ENCODE measurements around the gene AP2A2. TPM values are rescaled to one million over a fixed set of nuclear protein-coding genes. Genes with fewer than 3 reads are reported as not detected.

Gene AP2A2
- total RNA-seq, 1 experiment from 2014 or later = 29.6 TPM

DNA sequence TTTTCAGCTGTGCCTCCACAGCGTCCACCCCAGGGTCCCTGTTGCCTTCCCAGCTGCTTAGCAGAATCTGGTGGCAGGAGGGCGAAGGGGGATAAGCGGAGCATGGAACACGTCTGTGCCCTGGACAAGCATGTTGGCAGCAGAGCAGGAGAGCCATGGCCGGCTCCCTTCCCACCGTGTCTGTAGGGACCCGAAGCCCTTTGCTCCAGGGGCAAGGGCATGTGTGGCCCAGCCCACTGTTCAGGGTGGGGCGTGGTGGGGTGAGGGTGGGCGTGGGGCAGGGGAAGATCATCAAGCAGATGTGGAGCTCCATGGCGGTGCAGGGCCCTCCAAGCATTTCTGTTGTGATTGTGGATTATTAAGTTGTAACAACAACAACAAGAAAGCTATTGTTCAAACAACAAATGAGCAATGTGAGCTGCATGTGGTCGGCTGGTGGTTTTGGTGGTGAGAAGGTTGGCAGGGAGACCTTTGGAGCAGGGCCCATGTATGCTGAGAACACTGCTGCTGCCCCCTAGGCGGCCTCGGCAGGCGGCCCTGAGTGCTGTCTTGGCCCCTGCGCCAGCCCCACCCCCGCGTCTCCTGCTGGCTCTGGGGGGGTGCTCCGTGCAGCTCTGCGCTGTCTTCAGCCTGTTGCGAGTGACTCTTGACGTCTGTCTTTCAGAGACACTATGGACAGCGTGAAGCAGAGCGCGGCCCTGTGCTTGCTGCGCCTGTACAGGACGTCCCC lies 50.9 kb downstream of the AP2A2 start:
- no peaks in the 10 kb centered on the region for H3K4me1 ChIP-seq (ENCODE audit: insufficient read depth, low read length)
- H3K9me2 ChIP-seq (replicated peaks; ENCODE audit: low read length) = no peaks in the 10 kb centered on the region
- no peaks in the 10 kb centered on the region for H4K20me1 ChIP-seq (ENCODE audit: low read length)
- no peaks in the 10 kb centered on the region for H3F3A ChIP-seq (ENCODE audit: low read length, unreplicated experiment)
- ATAC-seq = no peak
- H3K79me2 ChIP-seq (ENCODE audit: low read length) = no peaks in the 10 kb centered on the region
- H2AFZ ChIP-seq (ENCODE audit: low read length) = no peak overlapping the region
- POLR2A ChIA-PET (ENCODE audit: unreplicated experiment) = no interaction called here
- H3K4me3 ChIP-seq (ENCODE audit: low read length) = no peak overlapping the region
- H3K4me2 ChIP-seq (ENCODE audit: low read length) = no peak overlapping the region
- no peak overlapping the region for H3K9ac ChIP-seq (ENCODE audit: low read length)
- intact Hi-C loops (cut with micrococcal nuclease) = no loop called here
- CTCF ChIA-PET = interaction anchor here (0.6 kb wide), 1 partner anchor 129 kb away, joined by 7 read pairs; no protein-coding TSS in a partner anchor
- H3K27ac ChIP-seq (ENCODE audit: low read length) = no peak overlapping the region
- no TSS peak for BruUV-seq (replicated peaks)
- no peaks in the 10 kb centered on the region for H3K9me3 ChIP-seq (ENCODE audit: low read length)
- TF ChIP-seq, protein P1, sequence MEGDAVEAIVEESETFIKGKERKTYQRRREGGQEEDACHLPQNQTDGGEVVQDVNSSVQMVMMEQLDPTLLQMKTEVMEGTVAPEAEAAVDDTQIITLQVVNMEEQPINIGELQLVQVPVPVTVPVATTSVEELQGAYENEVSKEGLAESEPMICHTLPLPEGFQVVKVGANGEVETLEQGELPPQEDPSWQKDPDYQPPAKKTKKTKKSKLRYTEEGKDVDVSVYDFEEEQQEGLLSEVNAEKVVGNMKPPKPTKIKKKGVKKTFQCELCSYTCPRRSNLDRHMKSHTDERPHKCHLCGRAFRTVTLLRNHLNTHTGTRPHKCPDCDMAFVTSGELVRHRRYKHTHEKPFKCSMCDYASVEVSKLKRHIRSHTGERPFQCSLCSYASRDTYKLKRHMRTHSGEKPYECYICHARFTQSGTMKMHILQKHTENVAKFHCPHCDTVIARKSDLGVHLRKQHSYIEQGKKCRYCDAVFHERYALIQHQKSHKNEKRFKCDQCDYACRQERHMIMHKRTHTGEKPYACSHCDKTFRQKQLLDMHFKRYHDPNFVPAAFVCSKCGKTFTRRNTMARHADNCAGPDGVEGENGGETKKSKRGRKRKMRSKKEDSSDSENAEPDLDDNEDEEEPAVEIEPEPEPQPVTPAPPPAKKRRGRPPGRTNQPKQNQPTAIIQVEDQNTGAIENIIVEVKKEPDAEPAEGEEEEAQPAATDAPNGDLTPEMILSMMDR (conservative IDR thresholded peaks at IDR 0.05; ENCODE audit: low read depth, low read length) = no peak
- TF ChIP-seq EZH2phosphoT487 (IDR thresholded peaks at IDR 0.05; ENCODE audit: borderline replicate concordance, low read length) (no peak), EZH2 (IDR thresholded peaks at IDR 0.05; ENCODE audit: low read length, unreplicated experiment) (no peak)
- no peak for DNase-seq
- H3K27me3 ChIP-seq (ENCODE audit: low read length) = no peaks in the 10 kb centered on the region
- H3K36me3 ChIP-seq (ENCODE audit: low read depth, low read length) = peaks cover 14% of the 10 kb centered on the region; the same call in 1 of the 2 replicates

DNA sequence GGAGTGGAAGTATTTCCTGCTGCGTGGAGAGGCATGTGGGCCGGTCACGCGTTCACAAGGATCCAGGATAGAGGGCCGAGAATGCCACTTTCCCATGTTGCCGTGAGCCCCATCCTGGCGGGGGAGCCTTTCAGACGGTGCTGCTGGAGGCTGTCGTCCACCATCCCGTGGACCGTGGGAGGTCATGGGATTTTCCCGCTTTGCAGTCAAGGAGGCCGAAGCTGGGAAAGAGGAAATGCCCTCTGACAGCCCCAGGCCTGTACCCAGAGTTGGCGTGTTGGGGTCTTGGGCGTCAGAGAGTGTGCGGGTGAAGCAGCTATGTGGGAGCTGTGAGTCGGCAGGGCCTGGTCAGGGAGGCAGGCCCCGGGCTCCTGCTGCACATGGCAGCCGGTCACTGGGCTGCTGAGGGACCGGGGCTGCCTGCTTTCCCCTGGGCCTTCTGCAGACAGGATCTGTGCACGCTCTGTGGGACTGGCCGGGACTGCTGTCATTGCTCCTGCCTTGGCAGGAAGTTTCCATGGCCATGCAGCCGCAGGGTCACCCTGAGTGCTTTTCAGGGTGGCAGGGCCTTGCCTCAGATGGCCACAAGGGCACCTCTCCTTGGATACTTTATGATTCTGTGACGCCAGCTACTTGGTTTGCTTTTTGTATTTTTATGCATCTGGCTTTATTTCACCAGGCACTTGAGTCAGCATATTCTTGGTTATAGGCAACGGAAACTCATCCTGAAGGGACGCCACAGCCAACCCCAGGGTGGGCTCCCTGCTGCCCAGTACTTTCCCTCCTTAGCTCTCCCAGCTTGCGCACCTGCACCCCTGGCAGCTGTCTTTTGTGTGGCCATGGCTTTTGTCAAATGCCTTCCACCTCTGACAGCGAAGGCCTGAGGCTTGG lies 52.4 kb downstream of the AP2A2 start:
- Histone ChIP-seq H3F3A (ENCODE audit: low read length, unreplicated experiment) (no peaks in the 10 kb centered on the region), H3K4me3 (ENCODE audit: low read length) (no peak overlapping the region), H3K4me2 (ENCODE audit: low read length) (no peak overlapping the region), H3K27me3 (ENCODE audit: low read length) (no peaks in the 10 kb centered on the region), H3K36me3 (ENCODE audit: low read depth, low read length) (peaks cover 14% of the 10 kb centered on the region; the same call in 1 of the 2 replicates), H3K9ac (ENCODE audit: low read length) (no peak overlapping the region), H3K79me2 (ENCODE audit: low read length) (no peaks in the 10 kb centered on the region), H3K27ac (ENCODE audit: low read length) (no peak overlapping the region), H4K20me1 (ENCODE audit: low read length) (no peaks in the 10 kb centered on the region), H2AFZ (ENCODE audit: low read length) (no peak overlapping the region), H3K9me2 (replicated peaks; ENCODE audit: low read length) (no peaks in the 10 kb centered on the region), H3K9me3 (ENCODE audit: low read length) (no peaks in the 10 kb centered on the region), H3K4me1 (ENCODE audit: insufficient read depth, low read length) (no peaks in the 10 kb centered on the region)
- BruUV-seq (replicated peaks) = no TSS peak
- intact Hi-C loops (cut with micrococcal nuclease) = no loop called here
- ATAC-seq = no peak
- no peak for DNase-seq
- CTCF ChIA-PET = no interaction called here
- POLR2A ChIA-PET (ENCODE audit: unreplicated experiment) = no interaction called here
- TF ChIP-seq EZH2phosphoT487 (IDR thresholded peaks at IDR 0.05; ENCODE audit: borderline replicate concordance, low read length) (no peak), EZH2 (IDR thresholded peaks at IDR 0.05; ENCODE audit: low read length, unreplicated experiment) (no peak)
- TF ChIP-seq, protein P1 (conservative IDR thresholded peaks at IDR 0.05; ENCODE audit: low read depth, low read length) = no peak

All from PC-3 (cell line).